NCI-H146 treated with DMSO at 0.1 percent for 48 hours (cell line): Measurements from ENCODE around the gene PPM1H.

Source experiments
- DNase-seq: peaks from one replicate; lab custom pipeline; 2025; ENCODE audit not compliant: unreplicated experiment; lab: John Stamatoyannopoulos, UW

The PPM1H gene

GRCh38 chr12:62656591-62657362 lies 278.2 kb downstream of the PPM1H start:
- DNase-seq: no peak

GRCh38 chr12:62655666-62656151 lies 279.2 kb downstream of the PPM1H start:
- DNase-seq: no peak

- DNase-seq: no peak
These were observed 280.4 kb downstream of the PPM1H start for GRCh38 chr12:62654326-62655241.

GRCh38 chr12:62653740-62654139 lies 281.2 kb downstream of the PPM1H start:
- DNase-seq: peak; percentile 78

GRCh38 chr12:62653304-62653703 lies 281.6 kb downstream of the PPM1H start:
- DNase-seq: no peak

- DNase-seq: no peak
These were observed 283.8 kb downstream of the PPM1H start for GRCh38 chr12:62651138-62651537.

- DNase-seq: no peak
These were observed 285.4 kb downstream of the PPM1H start for GRCh38 chr12:62649412-62650138.

- no peak for DNase-seq
These were observed 287.4 kb downstream of the PPM1H start for GRCh38 chr12:62647586-62647985.

GRCh38 chr12:62646566-62646965 lies 288.4 kb downstream of the PPM1H start:
- DNase-seq: no peak

GRCh38 chr12:62643486-62643885 lies 291.5 kb downstream of the PPM1H start:
- DNase-seq: no peak

GRCh38 chr12:62642486-62642885 lies 292.5 kb downstream of the PPM1H start:
- DNase-seq: no peak

GRCh38 chr12:62640910-62641448 lies 294.0 kb downstream of the PPM1H start:
- no peak for DNase-seq

- DNase-seq: no peak
These were observed 297.3 kb downstream of the PPM1H start for GRCh38 chr12:62637679-62638078.

- DNase-seq: no peak
These were observed 299.3 kb downstream of the PPM1H start for GRCh38 chr12:62635649-62636048.

GRCh38 chr12:62632411-62632918 lies 302.5 kb downstream of the PPM1H start:
- no peak for DNase-seq

GRCh38 chr12:62631471-62632410 lies 303.2 kb downstream of the PPM1H start:
- no peak for DNase-seq

GRCh38 chr12:62629971-62630739 lies 304.8 kb downstream of the PPM1H start:
- DNase-seq: peak; percentile 49

- no peak for DNase-seq
These were observed 305.5 kb downstream of the PPM1H start for GRCh38 chr12:62629413-62629812.

GRCh38 chr12:62627181-62627580 lies 307.8 kb downstream of the PPM1H start:
- no peak for DNase-seq
